Fibroblast of skin of left quadriceps (primary cell): Measurements from ENCODE around the gene CFAP65.

ENCODE experiments used
- DNase-seq, 2 experiments: peaks; one replicate each; pipeline ENCODE4 v3.0.0-alpha.2; 2013; ENCODE audit warnings: low read depth in 2 of 2

The CFAP65 gene

DNA sequence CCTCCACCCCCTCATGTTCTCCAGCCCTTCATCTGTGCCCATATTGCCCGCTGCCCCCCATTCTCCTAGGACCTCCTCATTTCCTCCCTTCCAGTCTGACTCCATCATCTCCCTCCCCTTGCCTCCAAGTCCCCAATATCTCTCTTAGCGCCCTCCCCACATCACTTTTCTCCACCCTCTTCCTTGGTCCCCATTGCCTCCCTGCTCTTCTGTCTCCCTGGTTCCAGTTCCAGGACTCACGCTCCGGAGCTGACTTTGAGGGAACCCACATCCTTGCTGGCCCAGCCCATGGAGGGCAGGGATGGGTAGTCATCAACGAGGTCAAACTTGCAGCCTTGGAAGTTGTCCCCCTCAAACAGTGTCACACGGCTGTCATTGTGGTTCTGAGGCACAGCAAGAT, 50.7 kb downstream of the CFAP65 start:
- DNase-seq = no peak

DNA sequence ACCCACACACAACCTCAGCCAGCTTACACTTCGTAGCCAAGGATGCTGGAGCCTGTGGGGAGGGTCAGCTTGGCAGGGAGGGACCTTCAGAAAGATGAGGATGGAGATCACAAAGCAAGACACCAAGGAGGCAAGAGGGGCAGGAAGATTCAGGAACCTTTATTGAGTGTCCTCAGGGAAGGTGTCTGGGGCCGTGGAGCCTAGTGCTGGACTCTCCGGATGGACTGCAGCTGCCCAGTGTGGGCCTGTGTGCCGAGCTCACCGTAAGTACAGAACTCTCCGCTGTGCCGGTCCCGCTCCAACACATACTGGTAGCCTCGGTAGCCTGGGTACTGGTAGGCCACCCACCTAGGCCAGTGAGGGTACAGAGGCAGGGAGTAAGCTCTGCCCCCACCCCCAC, 51.3 kb downstream of the CFAP65 start:
- DNase-seq = no peak

GRCh38 chr2:218988650-218989049, 52.7 kb downstream of the CFAP65 start:
- no peak for DNase-seq

DNA sequence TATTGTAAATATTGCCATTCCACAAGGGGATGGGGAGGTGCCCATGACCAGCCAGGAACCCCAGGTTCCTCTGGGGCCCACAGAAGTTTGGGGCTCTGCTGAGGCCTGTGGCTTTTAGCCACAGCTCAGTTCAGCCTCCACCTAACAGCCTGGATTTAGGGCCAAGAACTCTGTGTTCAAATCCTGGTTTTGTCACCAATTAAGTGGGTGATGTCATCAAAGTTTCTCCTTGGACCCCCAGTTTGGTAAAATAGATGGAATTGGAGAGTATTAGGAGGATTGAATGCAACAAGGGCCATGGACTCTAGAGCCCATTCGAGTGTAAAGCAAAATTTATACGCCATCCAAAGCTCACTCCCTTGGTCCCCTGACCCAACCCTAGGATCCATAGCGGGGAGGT, 53.2 kb downstream of the CFAP65 start:
- DNase-seq = no peak

DNA sequence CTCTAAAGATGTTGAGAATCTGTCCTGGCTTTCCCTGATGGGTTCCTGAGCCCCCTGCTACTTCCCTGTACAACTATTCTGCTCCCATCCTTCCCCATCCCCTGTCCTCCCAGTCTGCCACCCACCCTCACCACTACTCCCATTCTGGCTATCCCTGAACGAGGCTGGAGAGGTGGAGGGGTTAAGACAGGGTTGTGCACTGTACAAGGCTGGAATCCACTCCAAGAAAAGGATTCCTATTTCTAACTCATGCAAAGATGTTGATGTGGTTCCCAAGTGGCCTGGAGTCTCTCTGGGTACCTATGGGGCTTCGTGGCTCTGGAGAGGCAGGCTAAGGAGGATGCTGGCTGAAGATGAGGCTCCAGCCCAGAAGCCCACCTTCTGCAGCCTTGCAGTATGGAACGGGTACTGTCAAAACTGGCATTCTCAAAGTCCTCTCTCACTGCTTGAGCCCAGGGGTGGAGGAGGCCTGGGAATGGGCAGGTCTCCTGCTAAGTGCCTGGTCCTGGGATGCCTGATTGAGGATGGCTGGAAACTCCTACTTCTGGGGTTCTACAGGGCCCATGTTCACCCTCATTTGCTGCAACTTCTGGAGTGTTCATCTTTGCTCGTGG, 55.1 kb downstream of the CFAP65 start:
- no peak for DNase-seq

DNA sequence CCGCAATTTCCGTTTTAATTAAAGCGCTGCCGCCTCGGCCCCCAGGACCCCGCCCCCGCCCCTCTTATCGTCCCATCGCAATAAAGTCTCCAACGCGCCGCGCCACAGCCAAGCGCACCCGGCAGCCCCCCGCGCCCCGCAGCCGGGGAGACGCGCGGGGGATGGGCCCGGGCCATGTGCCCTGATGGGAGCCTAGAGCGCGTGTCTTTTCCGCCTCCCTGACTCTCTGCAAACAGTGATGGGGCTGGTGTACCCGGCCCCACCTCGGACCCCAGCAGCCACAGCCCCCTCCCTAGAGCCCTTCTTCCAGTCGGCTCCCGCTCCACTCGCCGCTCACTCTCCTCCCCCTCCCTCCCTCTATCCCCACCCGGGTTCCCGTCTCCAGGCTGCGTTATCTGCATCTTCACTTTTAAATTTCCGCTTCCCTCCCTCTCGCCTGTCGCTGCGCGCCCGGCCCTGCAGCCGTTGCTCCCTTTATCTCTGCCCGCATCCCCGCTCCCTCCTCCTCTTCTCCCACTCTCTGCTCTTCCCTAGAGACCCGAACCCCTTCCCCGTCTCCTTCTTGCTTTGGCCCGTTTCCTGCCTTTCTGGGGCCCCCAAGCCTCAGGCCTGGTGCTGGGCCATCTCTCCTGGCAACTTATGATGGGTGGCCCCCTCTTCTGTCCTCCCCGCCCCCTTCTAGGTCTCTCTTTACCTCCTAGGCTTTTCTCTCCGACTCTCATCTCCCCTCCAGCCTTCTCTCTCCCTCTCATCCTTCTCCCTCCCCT, 55.8 kb downstream of the CFAP65 start:
- no peak for DNase-seq

DNA sequence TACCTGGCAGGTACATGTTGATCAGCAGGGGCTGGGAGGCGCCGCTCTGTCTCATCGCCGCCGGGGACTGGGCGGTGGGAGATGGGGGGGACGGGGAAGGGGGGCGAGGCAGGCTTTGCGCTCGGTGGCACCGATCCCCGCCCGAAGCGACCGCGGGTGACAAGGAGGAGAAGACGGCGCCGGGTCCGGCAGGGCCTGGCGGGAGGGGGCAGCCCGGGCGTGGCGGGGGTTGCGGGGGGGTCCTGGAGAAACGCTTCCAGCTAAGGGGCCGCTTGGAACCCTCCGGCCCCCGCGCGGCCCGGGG, 56.3 kb downstream of the CFAP65 start, which contains the start of gene FEV:
Gene FEV, minus strand, starts transcription at position 164 of the 304 bp plus-strand sequence. Its CDS starts 109 bp downstream, at position 55.
- no peak for DNase-seq

DNA sequence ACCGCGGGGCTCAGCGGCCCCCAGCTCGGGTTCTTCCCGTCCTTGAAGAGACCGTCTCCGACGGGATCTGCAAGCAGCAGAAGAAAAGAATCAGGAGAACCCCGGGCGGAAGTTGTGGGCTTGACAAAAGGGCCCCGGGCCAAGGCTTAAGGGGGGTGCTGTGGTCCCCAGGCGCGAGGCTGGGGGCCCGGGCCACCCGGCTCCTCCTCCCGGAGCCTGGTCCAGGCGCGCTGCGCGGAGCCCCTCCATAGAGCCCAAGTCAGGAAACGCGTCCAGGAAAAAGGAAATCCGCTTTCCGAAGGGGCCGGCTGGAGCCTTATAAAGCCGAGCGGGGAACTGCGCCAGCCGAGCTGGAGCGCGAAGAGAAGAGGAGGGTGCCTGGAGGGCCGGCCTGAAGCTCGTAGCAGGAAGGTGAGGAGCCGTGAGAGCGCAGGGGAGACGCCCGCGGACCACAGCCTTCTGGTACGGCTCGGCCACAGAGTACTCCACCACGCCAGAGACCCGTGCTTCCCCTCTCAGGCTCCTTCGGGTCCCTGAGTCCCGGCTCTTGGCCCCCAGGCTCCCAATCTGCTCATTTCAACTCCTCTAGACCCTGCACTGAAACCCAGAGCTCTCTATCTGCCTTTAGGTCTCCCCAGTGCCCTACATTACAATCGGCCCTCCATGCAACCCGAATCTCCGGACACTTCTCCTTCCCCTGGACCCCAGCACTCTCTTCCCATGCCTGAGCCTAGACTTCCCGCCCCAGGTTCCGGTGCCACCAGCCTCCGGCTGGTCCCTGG, 56.9 kb downstream of the CFAP65 start:
- DNase-seq = no peak

DNA sequence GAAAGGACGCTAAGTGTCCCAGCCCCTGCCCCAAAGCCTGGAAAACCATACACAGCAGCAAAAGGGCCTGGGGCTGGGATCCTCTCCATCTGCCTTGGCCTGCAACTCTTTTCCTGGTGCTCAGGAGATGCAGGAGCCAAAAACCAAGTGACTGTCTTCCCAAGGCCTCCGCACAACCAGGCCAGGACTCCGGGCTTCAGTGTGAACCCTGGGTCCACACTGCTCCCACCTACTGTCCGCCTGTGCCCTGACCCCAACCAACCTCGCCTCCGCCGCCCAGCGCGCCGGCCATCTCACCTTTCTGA, 57.4 kb downstream of the CFAP65 start:
- no peak for DNase-seq

- no peak for DNase-seq
Observed at GRCh38 chr2:218983263-218983933, 57.9 kb downstream of the CFAP65 start.

- DNase-seq = no peak
Observed at GRCh38 chr2:218982586-218983262, 58.6 kb downstream of the CFAP65 start.

DNA sequence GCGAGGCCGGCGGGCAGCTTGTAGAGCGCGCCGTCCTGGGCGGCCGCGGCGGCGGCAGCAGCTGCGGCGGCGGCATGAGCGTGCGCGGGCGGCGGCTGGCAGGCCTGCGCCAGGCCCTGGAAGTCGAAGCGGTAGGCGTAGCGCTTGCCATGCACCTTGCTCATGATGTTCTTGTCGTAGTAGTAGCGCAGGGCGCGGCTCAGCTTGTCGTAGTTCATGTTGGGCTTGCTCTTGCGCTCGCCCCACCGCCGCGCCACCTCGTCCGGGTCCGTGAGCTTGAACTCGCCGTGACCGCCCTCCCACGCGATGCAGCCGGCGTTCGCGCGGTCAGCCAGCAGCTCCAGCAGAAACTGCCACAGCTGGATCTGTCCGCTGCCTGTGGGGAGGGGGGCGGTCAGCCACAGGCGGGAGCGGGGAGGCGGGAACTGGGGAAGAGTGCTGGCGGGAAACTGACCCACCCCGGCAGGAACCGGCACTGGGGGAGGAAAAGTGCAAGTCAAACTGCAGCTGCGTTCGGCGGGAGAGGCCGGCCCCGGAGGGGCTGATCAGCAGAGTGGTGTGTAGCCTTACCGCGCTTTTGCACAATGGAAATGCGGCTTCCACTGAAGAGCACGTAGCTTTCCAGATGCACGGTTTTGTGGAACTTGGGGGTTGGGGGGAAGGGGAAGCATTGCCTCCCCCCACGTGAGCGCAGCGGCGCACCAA, 59.3 kb downstream of the CFAP65 start:
- no peak for DNase-seq

GRCh38 chr2:218981390-218981880, 59.9 kb downstream of the CFAP65 start:
- no peak for DNase-seq

- DNase-seq = no peak
Observed at GRCh38 chr2:218980735-218981389, 60.5 kb downstream of the CFAP65 start.

- DNase-seq = peak; percentile 27 to 28
Observed at GRCh38 chr2:218979846-218980734, 61.2 kb downstream of the CFAP65 start.

DNA sequence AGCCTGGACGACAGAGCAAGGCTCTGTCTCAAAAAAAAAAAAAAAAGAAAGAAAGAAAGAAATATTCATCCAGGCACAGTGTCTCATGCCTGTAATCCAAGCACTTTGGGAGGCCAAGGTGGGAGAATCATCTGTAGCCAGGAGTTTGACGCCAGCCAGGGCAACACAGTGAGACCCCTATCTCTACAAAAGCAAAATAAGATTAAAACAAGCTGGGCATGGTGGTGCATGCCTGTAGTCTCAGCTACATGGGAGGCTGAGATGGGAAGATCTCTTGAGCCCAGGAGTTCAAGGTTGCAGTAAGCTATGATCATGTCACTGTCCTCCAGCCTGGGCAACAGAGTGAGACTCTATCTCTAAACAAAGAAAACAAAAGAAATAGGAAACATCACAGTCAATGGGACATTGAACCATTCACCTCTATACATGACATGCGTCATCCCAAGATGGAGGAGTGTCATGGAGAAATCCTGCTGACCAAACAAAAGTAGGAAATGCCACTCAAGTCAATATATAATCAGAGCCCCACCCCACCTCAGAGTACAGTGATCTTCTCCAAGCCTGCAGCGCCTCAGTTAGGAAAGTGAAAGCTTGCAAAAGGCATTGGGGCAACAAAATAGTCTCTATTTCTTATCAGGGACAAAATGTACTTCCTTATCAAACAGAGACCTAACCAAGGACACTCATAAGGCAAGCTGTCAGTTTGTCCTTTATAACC, 66.1 kb downstream of the CFAP65 start:
- DNase-seq = no peak

DNA sequence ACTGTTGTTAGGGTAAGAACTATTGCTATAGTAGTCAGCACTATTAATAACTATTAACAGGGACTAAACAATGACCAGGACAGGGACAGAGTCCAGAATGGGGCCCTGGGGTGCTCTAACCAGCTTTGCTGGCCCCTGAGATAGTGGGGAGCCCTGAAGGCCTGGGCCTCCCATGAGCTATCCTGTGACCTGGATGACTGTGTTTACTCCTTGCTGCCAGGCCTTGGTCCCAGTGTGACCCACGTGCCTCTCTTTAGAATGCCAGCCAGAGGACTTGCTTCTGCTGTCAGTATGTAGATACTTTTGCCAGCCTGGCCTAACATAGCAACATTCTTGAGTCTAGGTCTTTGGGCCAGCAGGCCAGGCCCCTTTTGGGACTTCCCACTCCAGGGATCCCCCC, 70.4 kb downstream of the CFAP65 start:
- DNase-seq = no peak

- DNase-seq = no peak
Observed at GRCh38 chr2:218964041-218964771, 77.1 kb downstream of the CFAP65 start.
